Trophoblast cell (in vitro differentiated cells and primary cell): ENCODE data around the gene GNB3.

Experiments used
- DNase-seq, 2 donors: peaks; one replicate each; pipeline ENCODE4 v3.0.0-alpha.2; 2016
- H2AFZ ChIP-seq: 2 replicates; pipeline ENCODE4 v1.6.1; 2013; ENCODE audit warnings: low read length, moderate library complexity, mild to moderate bottlenecking; ENCODE audit not compliant: insufficient read depth, poor library complexity
- H2AK5ac ChIP-seq: 2 replicates; pipeline ENCODE4 v1.6.1; 2013; ENCODE audit warnings: mild to moderate bottlenecking, low read length
- H2BK120ac ChIP-seq: 2 replicates; pipeline ENCODE4 v1.6.1; 2013; ENCODE audit warnings: low read length, mild to moderate bottlenecking, moderate library complexity; ENCODE audit not compliant: insufficient read depth, poor library complexity
- H2BK12ac ChIP-seq: 2 replicates; pipeline ENCODE4 v1.6.1; 2013; ENCODE audit warnings: mild to moderate bottlenecking, low read length, moderate library complexity
- H2BK5ac ChIP-seq: 2 replicates; pipeline ENCODE4 v1.6.1; 2013; ENCODE audit warnings: low read length, low read depth, moderate library complexity, mild to moderate bottlenecking; ENCODE audit not compliant: poor library complexity
- H3K14ac ChIP-seq: 2 replicates; pipeline ENCODE4 v1.6.1; 2013; ENCODE audit warnings: mild to moderate bottlenecking, low read length
- H3K18ac ChIP-seq: 2 replicates; pipeline ENCODE4 v1.6.1; 2013; ENCODE audit warnings: mild to moderate bottlenecking, low read length
- H3K23ac ChIP-seq: 2 replicates; pipeline ENCODE4 v1.6.1; 2013; ENCODE audit warnings: low read length
- H3K27ac ChIP-seq: 2 replicates; pipeline ENCODE4 v1.5.1; 2013; ENCODE audit warnings: low read depth, mild to moderate bottlenecking, inconsistent platforms, low read length, moderate library complexity
- H3K27me3 ChIP-seq: 2 replicates; pipeline ENCODE4 v1.6.1; 2013; ENCODE audit warnings: inconsistent platforms, mild to moderate bottlenecking, low read length, moderate library complexity; ENCODE audit not compliant: insufficient read depth
- H3K36me3 ChIP-seq, 2 experiments: 1 replicate in 1 of 2; 2 replicates in 1 of 2; pipeline ENCODE4 v1.6.1; 2013; ENCODE audit warnings: low read length in 2 of 2, mild to moderate bottlenecking in 2 of 2, moderate library complexity in 1 of 2; ENCODE audit not compliant: insufficient read depth in 2 of 2, control insufficient read depth in 1 of 2
- H3K4ac ChIP-seq: 2 replicates; pipeline ENCODE4 v1.6.1; 2013; ENCODE audit warnings: low read depth, mild to moderate bottlenecking, low read length, moderate library complexity
- H3K4me1 ChIP-seq, 2 experiments: 1 replicate in 1 of 2; 2 replicates in 1 of 2; pipeline ENCODE4 v1.6.1; 2013; ENCODE audit warnings: low read length in 2 of 2, mild to moderate bottlenecking in 2 of 2, moderate library complexity in 1 of 2; ENCODE audit not compliant: insufficient read depth in 2 of 2, control insufficient read depth in 1 of 2
- H3K4me2 ChIP-seq: 2 replicates; pipeline ENCODE4 v1.6.1; 2013; ENCODE audit warnings: inconsistent platforms, mild to moderate bottlenecking, low read length, moderate library complexity
- H3K4me3 ChIP-seq: 2 replicates; pipeline ENCODE4 v1.5.1; 2013; ENCODE audit warnings: mild to moderate bottlenecking, low read depth, low read length, inconsistent platforms
- H3K79me1 ChIP-seq: one replicate; pipeline ENCODE4 v1.6.1; 2013; ENCODE audit warnings: low read length
- H3K79me2 ChIP-seq: 2 replicates; pipeline ENCODE4 v1.6.1; 2013; ENCODE audit warnings: low read length, mild to moderate bottlenecking; ENCODE audit not compliant: control insufficient read depth, insufficient read depth, poor library complexity
- H3K9ac ChIP-seq: 2 replicates; pipeline ENCODE4 v1.6.1; 2013; ENCODE audit warnings: mild to moderate bottlenecking, low read length
- H3K9me3 ChIP-seq: 2 replicates; pipeline ENCODE4 v1.6.1; 2013; ENCODE audit warnings: low read depth, mild to moderate bottlenecking, control low read depth, inconsistent platforms, low read length; ENCODE audit not compliant: insufficient read depth
- H4K12ac ChIP-seq: 2 replicates; pipeline ENCODE4 v1.6.1; 2013; ENCODE audit warnings: low read depth, mild to moderate bottlenecking, low read length, moderate library complexity
- H4K8ac ChIP-seq: 2 replicates; pipeline ENCODE4 v1.6.1; 2013; ENCODE audit warnings: low read depth, mild to moderate bottlenecking, low read length, moderate library complexity
- H4K91ac ChIP-seq: one replicate; pipeline ENCODE4 v1.6.1; 2013; ENCODE audit warnings: low read depth, mild to moderate bottlenecking, low read length, moderate library complexity
- WGBS: extraction: QIAGEN DNeasy Blood & Tissue Kit; methylation state at CpG from one replicate; pipeline ENCODE4 v1.1.7; 2013; ENCODE audit warnings: missing lambda C conversion rate; ENCODE audit not compliant: insufficient read length, insufficient coverage; ENCODE audit errors: extremely low coverage; 5-methylcytosine and 5-hydroxymethylcytosine counted together

Gene GNB3

DNA sequence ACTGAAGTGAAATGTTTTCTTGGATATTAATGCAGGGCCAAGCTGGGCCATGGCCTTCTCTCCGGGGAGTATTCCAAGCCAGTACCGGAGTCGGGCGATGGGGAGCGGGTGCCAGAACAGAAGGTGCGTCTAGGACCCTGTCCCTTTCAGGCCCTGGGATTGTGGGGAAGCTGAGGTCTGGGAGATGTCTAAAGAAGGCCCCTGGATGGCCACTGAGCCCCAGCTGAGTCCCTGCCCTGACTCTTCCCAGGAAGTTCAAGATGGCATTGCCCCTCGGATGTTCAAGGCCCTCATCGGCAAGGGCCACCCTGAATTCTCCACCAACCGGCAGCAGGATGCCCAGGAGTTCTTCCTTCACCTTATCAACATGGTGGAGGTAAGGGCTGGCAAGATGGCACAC is 19.4 kb downstream of the GNB3 start:
- DNase-seq: no peak
- H3K79me1 ChIP-seq: no peaks in the 10 kb centered on the region

DNA sequence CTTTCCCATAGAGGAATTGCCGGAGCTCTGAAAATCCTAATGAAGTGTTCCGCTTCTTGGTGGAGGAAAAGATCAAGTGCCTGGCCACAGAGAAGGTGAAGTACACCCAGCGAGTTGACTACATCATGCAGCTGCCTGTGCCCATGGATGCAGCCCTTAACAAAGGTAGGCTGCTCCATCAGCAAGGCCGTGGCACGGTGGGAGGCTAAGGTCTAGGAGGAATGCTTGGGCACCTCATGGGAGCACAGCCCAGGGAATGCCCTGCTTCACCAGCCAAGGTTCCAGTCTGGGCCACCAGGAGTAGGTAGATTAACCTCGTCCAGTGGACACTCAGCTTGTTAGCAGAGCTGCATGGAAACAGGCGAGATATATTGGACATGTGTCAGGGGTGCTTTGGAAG is 20.2 kb downstream of the GNB3 start:
- H3K27ac ChIP-seq: no peak overlapping the region
- H3K4me1 ChIP-seq: no peaks in the 10 kb centered on the region
- H3K4me3 ChIP-seq: no peak overlapping the region
- no peaks in the 10 kb centered on the region for H3K27me3 ChIP-seq
- H3K36me3 ChIP-seq: peaks cover 80 to 89% of the 10 kb centered on the region in 2 experiments
- no peak overlapping the region for H4K8ac ChIP-seq
- no peak overlapping the region for H2BK120ac ChIP-seq
- no peak overlapping the region for H3K9ac ChIP-seq
- no peak overlapping the region for H2BK12ac ChIP-seq
- H3K4ac ChIP-seq: no peak overlapping the region
- H3K4me2 ChIP-seq: no peak overlapping the region
- WGBS: no CpG with 5 or more reads among the region's 7 CpGs
- no peaks in the 10 kb centered on the region for H3K79me2 ChIP-seq
- H2BK5ac ChIP-seq: no peak overlapping the region
- no peak overlapping the region for H2AK5ac ChIP-seq
- no peaks in the 10 kb centered on the region for H3K9me3 ChIP-seq
- no peaks in the 10 kb centered on the region for H3K79me1 ChIP-seq
- no peak overlapping the region for H3K23ac ChIP-seq
- H3K14ac ChIP-seq: no peak overlapping the region
- no peak overlapping the region for H2AFZ ChIP-seq
- no peak for DNase-seq
- no peak overlapping the region for H4K12ac ChIP-seq
- H3K18ac ChIP-seq: no peak overlapping the region
- H4K91ac ChIP-seq: no peak overlapping the region

More for the DNA sequence above, 19.4 kb downstream of the GNB3 start:
- Histone ChIP-seq H4K12ac (no peak overlapping the region), H2BK12ac (no peak overlapping the region), H3K36me3 (peaks cover 80 to 90% of the 10 kb centered on the region in 2 experiments), H3K27ac (no peak overlapping the region), H2BK120ac (no peak overlapping the region), H3K4me3 (no peak overlapping the region), H3K9ac (no peak overlapping the region), H3K14ac (no peak overlapping the region), H3K23ac (no peak overlapping the region), H3K4me2 (no peak overlapping the region), H3K18ac (no peak overlapping the region), H3K27me3 (no peaks in the 10 kb centered on the region), H4K8ac (no peak overlapping the region), H3K4ac (no peak overlapping the region), H3K9me3 (no peaks in the 10 kb centered on the region), H3K79me2 (no peaks in the 10 kb centered on the region), H4K91ac (no peak overlapping the region), H2AK5ac (no peak overlapping the region), H2AFZ (no peak overlapping the region), H2BK5ac (no peak overlapping the region), H3K4me1 (no peaks in the 10 kb centered on the region)
- no CpG with 5 or more reads among the region's 9 CpGs for WGBS

DNA sequence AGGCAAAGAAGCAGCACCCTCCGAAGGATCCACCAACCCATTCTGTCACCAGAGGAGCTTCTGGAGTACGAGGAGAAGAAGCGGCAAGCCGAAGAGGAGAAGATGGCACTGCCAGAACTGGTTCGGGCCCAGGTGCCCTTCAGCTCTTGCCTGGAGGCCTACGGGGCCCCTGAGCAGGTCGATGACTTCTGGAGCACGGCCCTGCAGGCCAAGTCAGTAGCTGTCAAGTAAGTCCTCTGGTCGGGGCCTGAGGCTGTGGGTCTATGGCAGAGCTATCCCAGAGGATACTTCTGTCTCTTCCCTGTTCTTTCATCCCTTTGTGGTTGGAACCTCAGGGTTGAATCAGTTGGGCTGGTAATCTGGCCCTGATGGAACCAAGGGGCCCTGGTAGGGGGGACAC is 20.7 kb downstream of the GNB3 start:
- no peak overlapping the region for H2BK5ac ChIP-seq
- no peak overlapping the region for H4K12ac ChIP-seq
- H3K4me2 ChIP-seq: no peak overlapping the region
- no peaks in the 10 kb centered on the region for H3K27me3 ChIP-seq
- H3K4me3 ChIP-seq: no peak overlapping the region
- H3K9ac ChIP-seq: no peak overlapping the region
- H2BK12ac ChIP-seq: no peak overlapping the region
- no CpG with 5 or more reads among the region's 9 CpGs for WGBS
- H4K8ac ChIP-seq: no peak overlapping the region
- H2AK5ac ChIP-seq: no peak overlapping the region
- no peak overlapping the region for H2BK120ac ChIP-seq
- H3K18ac ChIP-seq: no peak overlapping the region
- no peak overlapping the region for H4K91ac ChIP-seq
- peaks cover 80 to 89% of the 10 kb centered on the region in 2 experiments for H3K36me3 ChIP-seq
- H3K79me2 ChIP-seq: no peaks in the 10 kb centered on the region
- H3K4ac ChIP-seq: no peak overlapping the region
- no peaks in the 10 kb centered on the region for H3K79me1 ChIP-seq
- no peak for DNase-seq
- no peak overlapping the region for H3K27ac ChIP-seq
- no peak overlapping the region for H3K14ac ChIP-seq
- no peak overlapping the region for H3K23ac ChIP-seq
- no peaks in the 10 kb centered on the region for H3K9me3 ChIP-seq
- no peaks in the 10 kb centered on the region for H3K4me1 ChIP-seq
- H2AFZ ChIP-seq: no peak overlapping the region

DNA sequence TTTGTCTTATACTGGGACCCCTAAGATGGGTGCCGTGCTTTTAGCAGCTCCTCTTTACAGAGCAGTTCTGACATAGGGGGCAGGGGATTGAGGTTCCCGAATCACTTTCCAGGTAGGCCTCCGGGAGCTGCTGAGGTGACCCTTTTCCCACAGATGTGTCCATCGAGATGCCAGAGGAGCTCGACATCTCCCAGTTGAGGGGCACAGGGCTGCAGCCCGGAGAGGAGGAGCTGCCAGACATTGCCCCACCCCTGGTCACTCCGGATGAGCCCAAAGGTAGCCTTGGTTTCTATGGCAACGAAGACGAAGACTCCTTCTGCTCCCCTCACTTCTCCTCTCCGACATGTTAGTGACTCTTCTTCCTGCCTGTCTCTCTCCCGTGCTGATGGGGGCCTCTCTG is 22.3 kb downstream of the GNB3 start:
- peaks cover 8% of the 10 kb centered on the region for H3K79me1 ChIP-seq
- WGBS: no CpG with 5 or more reads among the region's 11 CpGs

More for the DNA sequence above, 22.3 kb downstream of the GNB3 start:
- H3K4me2 ChIP-seq: no peak overlapping the region
- H3K4me3 ChIP-seq: no peak overlapping the region
- H3K9me3 ChIP-seq: no peaks in the 10 kb centered on the region
- no peak overlapping the region for H3K9ac ChIP-seq
- no peak for DNase-seq
- H2BK5ac ChIP-seq: no peak overlapping the region
- no peak overlapping the region for H3K27ac ChIP-seq
- H4K91ac ChIP-seq: no peak overlapping the region
- H3K27me3 ChIP-seq: no peaks in the 10 kb centered on the region
- H2BK120ac ChIP-seq: no peak overlapping the region
- no peak overlapping the region for H2AK5ac ChIP-seq
- peaks cover 70 to 74% of the 10 kb centered on the region in 2 experiments for H3K36me3 ChIP-seq
- no peak overlapping the region for H3K14ac ChIP-seq
- H3K79me2 ChIP-seq: peaks cover 7% of the 10 kb centered on the region
- H3K23ac ChIP-seq: no peak overlapping the region
- no peak overlapping the region for H3K4ac ChIP-seq
- H3K18ac ChIP-seq: no peak overlapping the region
- no peak overlapping the region for H2BK12ac ChIP-seq
- H2AFZ ChIP-seq: no peak overlapping the region
- no peak overlapping the region for H4K12ac ChIP-seq
- peaks cover 3 to 4% of the 10 kb centered on the region in 2 experiments for H3K4me1 ChIP-seq
- no peak overlapping the region for H4K8ac ChIP-seq
